ENCODE results near the gene LRRC4C. TPM values are rescaled to one million over a fixed set of nuclear protein-coding genes. Genes with fewer than 3 reads are reported as not detected.

Gene LRRC4C
- total RNA-seq, 1 experiment from 2014 or later: 0.13 TPM

DNA sequence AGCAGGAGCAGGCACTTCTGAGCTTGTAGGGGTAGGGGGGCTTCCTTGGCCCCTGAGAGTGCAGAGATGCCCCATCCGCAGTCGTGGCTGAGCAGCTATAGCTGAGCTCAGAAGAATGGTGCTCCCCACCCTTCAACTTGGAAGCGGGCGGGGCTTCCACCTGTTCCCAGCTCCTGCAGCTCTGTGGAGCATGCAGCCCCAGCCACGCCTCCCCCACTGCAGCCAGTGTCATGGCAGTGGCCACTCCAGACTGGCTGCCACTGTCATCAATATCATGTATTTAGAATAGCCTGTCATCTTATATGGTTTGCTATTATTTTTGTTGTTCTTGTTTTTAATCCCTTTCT is 213.1 kb downstream of the LRRC4C start:
- H3K27me3 ChIP-seq (ENCODE audit: insufficient read depth, low read length): no peaks in the 10 kb centered on the region
- no peaks in the 10 kb centered on the region for H3K79me2 ChIP-seq (ENCODE audit: insufficient read depth, low read length)
- H3K27ac Mint-ChIP-seq: no peak overlapping the region
- no peak overlapping the region for H3K4me2 ChIP-seq (ENCODE audit: insufficient read depth, insufficient read length, low read length)
- H4K20me1 ChIP-seq (ENCODE audit: control insufficient read depth, insufficient read depth, insufficient read length): no peaks in the 10 kb centered on the region
- peaks cover 0 to 5% (median 0%) of the 10 kb centered on the region in 3 experiments; a peak in 3 of 7 replicates for H3K36me3 Mint-ChIP-seq (ENCODE audit: insufficient read depth in 1 of 3, low read depth in 3 of 3)
- no peak overlapping the region for H4K8ac ChIP-seq (replicated peaks; ENCODE audit: insufficient read length, low read depth, low read length)
- H2BK12ac ChIP-seq (ENCODE audit: insufficient read length, low read depth, low read length): no peak overlapping the region
- H4K5ac ChIP-seq (ENCODE audit: insufficient read length, low read depth, low read length): no peak overlapping the region
- H3K27ac ChIP-seq (ENCODE audit: insufficient read length, low read depth, low read length): no peak overlapping the region
- no peaks in the 10 kb centered on the region for H3K23me2 ChIP-seq (ENCODE audit: insufficient read length, low read depth, low read length, poor library complexity, severe bottlenecking)
- H3K4me1 Mint-ChIP-seq: peaks cover 5% of the 10 kb centered on the region in 2 experiments; a peak in 3 of 4 replicates
- H3K14ac ChIP-seq (ENCODE audit: insufficient read depth, low read length): no peak overlapping the region
- H3K4me3 Mint-ChIP-seq: no peak overlapping the region
- no peaks in the 10 kb centered on the region; a peak in 1 of 5 replicates for H3K9me3 Mint-ChIP-seq
- H2BK5ac ChIP-seq (ENCODE audit: insufficient read length, low read length): no peak overlapping the region
- TF ChIP-seq, protein P1, sequence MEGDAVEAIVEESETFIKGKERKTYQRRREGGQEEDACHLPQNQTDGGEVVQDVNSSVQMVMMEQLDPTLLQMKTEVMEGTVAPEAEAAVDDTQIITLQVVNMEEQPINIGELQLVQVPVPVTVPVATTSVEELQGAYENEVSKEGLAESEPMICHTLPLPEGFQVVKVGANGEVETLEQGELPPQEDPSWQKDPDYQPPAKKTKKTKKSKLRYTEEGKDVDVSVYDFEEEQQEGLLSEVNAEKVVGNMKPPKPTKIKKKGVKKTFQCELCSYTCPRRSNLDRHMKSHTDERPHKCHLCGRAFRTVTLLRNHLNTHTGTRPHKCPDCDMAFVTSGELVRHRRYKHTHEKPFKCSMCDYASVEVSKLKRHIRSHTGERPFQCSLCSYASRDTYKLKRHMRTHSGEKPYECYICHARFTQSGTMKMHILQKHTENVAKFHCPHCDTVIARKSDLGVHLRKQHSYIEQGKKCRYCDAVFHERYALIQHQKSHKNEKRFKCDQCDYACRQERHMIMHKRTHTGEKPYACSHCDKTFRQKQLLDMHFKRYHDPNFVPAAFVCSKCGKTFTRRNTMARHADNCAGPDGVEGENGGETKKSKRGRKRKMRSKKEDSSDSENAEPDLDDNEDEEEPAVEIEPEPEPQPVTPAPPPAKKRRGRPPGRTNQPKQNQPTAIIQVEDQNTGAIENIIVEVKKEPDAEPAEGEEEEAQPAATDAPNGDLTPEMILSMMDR (conservative IDR thresholded peaks at IDR 0.05): no peak
- no peak overlapping the region for H2AFZ ChIP-seq (ENCODE audit: low read length)
- no peaks in the 10 kb centered on the region for H3K4me1 ChIP-seq (ENCODE audit: insufficient read depth, low read length)
- no CpG with 5 or more reads among the region's 5 CpGs for WGBS (ENCODE audit: extremely low coverage, insufficient read length, low lambda C conversion rate)
- no peak overlapping the region for H3T11ph ChIP-seq (ENCODE audit: low read length)
- no peaks in the 10 kb centered on the region for H3K9me3 ChIP-seq (ENCODE audit: control insufficient read depth, low read depth, low read length)
- no peak overlapping the region for H2BK20ac ChIP-seq (ENCODE audit: low read depth, low read length, poor library complexity, severe bottlenecking)
- H3K56ac ChIP-seq (ENCODE audit: insufficient read length, low read depth, low read length): no peak overlapping the region
- H3K27me3 Mint-ChIP-seq (ENCODE audit: low read depth): no peaks in the 10 kb centered on the region
- H2BK120ac ChIP-seq (ENCODE audit: low read depth, low read length, poor library complexity, severe bottlenecking): no peak overlapping the region
- no peaks in the 10 kb centered on the region for H3K79me1 ChIP-seq (ENCODE audit: insufficient read depth, low read depth, low read length, poor library complexity, severe bottlenecking)
- no peak overlapping the region for H2BK15ac ChIP-seq (ENCODE audit: low read depth, low read length)
- H3K23ac ChIP-seq (ENCODE audit: insufficient read length, low read depth, low read length): no peak overlapping the region
- H4K91ac ChIP-seq (ENCODE audit: insufficient read length, low read depth, low read length): no peak overlapping the region
- H3K4ac ChIP-seq (ENCODE audit: low read depth, low read length): no peak overlapping the region
- H3K9ac ChIP-seq (ENCODE audit: extremely low read depth, insufficient read length, low read length): no peak overlapping the region
- peak; percentile 23 for DNase-seq
- no peak overlapping the region for H2AK5ac ChIP-seq (ENCODE audit: insufficient read length, low read length)
- H3K18ac ChIP-seq (ENCODE audit: insufficient read length, low read depth, low read length): no peak overlapping the region

Data from H9 (cell line).